Brain microvascular endothelial cell (primary cell): Measurements from ENCODE around the gene ANXA3.

Experiments
- DNase-seq: peaks from one replicate; pipeline ENCODE4 v3.0.0-alpha.2; 2020
- H3K27ac ChIP-seq: fragments of 250-450 bp; sonication (Bioruptor Pico); 2 replicates; pipeline ENCODE4 v1.5.1; 2020; ENCODE audit warnings: mild to moderate bottlenecking, moderate library complexity
- H3K27me3 ChIP-seq: fragments of 250-450 bp; sonication (Bioruptor Pico); replicated peaks from 2 replicates; pipeline ENCODE4 v1.5.1; 2020; ENCODE audit warnings: mild to moderate bottlenecking
- H3K36me3 ChIP-seq: fragments of 250-450 bp; sonication (Bioruptor Pico); replicated peaks from 2 replicates; pipeline ENCODE4 v1.5.1; 2020; ENCODE audit warnings: mild to moderate bottlenecking
- H3K4me3 ChIP-seq: 2 replicates; pipeline ENCODE4 v1.5.1; 2011; ENCODE audit warnings: low read depth, mild to moderate bottlenecking, control low read depth, low read length, moderate library complexity
- in situ Hi-C: cut with HindIII; loops from 2 replicates; pipeline ENCODE4 v1.10.0; 2017; ENCODE audit warnings: low sequenced_read_pairs, low pct_ligation_motif_present
- TF ChIP-seq, protein P1 (sequence below): IDR thresholded peaks from 2 replicates; pipeline ENCODE4 v1.5.1; 2011; ENCODE audit warnings: low read depth, mild to moderate bottlenecking, moderate library complexity, low read length, control low read depth, inconsistent platforms; ENCODE audit errors: missing control alignments

The ANXA3 gene

DNA sequence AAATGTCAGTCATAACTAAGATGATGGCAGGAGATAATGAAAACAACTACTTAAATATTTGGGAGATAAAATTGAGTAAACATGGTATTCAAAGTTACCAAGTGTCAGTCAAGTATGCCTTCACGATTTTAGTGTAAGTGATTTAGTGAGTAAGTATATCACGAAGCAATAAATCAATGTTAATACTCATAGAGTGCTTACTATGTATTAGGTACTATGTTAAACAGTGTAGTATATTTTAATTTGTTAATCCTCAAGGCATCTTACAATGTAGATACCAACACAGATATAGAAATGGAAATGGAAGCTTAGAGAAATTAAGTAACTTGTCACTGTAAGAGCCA lies 59.6 kb downstream of the ANXA3 start:
- in situ Hi-C loops, result loop anchor here (25.0 kb wide), 1 partner anchor 251 kb away; no protein-coding TSS in a partner anchor
- H3K4me3 ChIP-seq, result no peak overlapping the region
- H3K36me3 ChIP-seq, result no peaks in the 10 kb centered on the region
- TF ChIP-seq, protein P1, sequence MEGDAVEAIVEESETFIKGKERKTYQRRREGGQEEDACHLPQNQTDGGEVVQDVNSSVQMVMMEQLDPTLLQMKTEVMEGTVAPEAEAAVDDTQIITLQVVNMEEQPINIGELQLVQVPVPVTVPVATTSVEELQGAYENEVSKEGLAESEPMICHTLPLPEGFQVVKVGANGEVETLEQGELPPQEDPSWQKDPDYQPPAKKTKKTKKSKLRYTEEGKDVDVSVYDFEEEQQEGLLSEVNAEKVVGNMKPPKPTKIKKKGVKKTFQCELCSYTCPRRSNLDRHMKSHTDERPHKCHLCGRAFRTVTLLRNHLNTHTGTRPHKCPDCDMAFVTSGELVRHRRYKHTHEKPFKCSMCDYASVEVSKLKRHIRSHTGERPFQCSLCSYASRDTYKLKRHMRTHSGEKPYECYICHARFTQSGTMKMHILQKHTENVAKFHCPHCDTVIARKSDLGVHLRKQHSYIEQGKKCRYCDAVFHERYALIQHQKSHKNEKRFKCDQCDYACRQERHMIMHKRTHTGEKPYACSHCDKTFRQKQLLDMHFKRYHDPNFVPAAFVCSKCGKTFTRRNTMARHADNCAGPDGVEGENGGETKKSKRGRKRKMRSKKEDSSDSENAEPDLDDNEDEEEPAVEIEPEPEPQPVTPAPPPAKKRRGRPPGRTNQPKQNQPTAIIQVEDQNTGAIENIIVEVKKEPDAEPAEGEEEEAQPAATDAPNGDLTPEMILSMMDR, result no peak
- no peak overlapping the region for H3K27ac ChIP-seq
- DNase-seq, result no peak
- H3K27me3 ChIP-seq, result no peaks in the 10 kb centered on the region

DNA sequence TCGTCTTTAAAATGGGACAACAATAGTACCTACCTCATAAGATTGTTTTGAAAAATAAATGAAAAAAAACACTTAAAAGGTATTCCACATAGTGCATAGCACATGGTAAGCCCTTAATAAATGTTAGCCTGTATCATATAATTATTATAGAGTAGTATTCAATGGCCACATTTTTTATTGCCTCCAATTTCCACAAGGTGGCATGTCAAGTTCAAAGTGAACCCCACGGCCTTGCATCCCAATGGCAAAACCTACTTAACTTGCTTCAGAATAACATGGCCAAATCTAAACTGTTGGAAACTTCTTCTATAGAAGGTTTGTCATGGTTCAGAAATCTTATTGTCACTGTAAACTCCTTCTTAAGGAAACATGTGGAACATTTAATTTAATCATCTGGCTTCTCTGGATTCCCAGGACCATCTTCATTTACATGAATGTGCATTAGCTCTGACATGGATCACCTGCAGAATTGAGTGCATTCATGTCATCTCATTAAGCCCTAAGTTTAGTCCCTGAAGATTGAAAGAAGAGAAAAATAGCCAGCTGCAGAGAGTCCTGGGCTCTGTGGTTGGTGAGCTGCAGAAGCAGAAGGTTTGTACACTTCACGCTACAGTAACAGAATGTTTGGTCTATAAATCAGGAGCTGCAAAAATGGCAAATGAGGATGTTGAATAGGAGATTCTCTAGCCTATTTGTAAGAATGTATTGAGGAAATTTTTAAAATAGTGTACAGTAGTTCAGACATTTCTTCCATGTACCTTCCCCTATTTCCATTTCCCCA lies 61.0 kb downstream of the ANXA3 start:
- H3K27ac ChIP-seq, result no peak overlapping the region

DNA sequence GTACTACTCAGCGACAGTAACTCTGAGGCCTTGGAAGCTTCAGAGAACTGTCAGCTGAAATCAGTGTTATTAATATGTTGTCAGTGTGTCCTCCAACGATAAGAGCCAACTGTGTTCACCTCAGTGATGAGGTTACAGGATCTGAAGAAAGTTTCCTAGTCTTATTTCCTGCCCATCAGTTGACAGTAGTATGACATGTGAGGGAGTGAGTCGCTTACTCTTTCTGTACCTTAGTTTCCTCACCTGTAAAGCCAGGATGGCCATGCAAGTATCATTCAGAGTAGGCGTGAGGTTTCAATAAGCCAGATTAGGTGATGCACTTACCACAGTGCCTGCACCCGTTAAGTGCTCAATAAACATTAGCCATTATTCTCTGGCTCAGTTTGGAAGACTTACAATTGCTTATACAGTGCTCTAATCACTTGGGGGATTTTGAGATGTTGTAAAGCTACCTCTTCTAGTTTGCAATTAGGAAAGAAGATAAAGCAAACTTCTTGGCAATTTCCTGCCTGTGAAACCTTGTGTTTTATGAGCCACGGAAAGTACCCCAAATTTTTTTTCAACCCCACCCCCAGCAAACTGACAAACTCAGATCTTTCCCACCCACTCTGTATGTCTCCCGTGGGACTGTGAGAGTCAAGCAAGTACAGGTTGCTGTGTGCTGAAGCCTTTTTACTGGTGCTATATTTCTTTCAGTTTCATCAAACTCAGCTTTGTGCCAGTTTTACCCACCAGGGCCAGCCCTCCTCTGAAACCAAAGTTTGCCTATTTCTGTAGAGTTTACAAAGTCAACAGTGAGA lies 62.2 kb downstream of the ANXA3 start:
- H3K4me3 ChIP-seq, result no peak overlapping the region
- H3K27me3 ChIP-seq, result no peaks in the 10 kb centered on the region
- no peak overlapping the region for H3K27ac ChIP-seq
- DNase-seq, result no peak
- H3K36me3 ChIP-seq, result no peaks in the 10 kb centered on the region
- in situ Hi-C loops, result loop anchor here (25.0 kb wide), 1 partner anchor 249 kb away; no protein-coding TSS in a partner anchor
- TF ChIP-seq, protein P1, result no peak

More for the DNA sequence above, 61.0 kb downstream of the ANXA3 start:
- peak; percentile 46 for DNase-seq
- TF ChIP-seq, protein P1, result peak; percentile 65
- Histone ChIP-seq H3K27me3 (no peaks in the 10 kb centered on the region), H3K4me3 (no peak overlapping the region), H3K36me3 (no peaks in the 10 kb centered on the region)
- in situ Hi-C loops, result loop anchor here (25.0 kb wide), 1 partner anchor 250 kb away; no protein-coding TSS in a partner anchor

DNA sequence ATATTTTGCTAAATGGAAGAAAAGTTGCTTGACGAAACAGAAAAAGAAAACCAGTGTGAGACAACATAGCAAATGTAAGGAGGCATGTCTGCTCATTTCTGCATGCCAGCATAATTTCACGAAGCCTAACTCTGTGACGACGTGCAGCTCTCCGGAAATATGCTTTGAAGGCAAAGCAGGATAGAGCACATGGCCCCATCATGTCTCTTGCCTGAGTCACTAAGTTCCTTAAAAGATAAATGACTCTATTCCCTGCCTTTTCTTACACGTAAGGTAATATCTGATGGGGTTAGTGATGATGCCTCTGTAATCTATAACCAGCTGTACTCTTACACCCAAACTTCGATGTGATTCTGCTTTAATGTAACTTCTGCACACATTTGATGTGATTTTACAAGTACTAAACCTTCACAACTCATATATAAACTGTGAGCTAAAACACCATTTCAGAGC lies 64.5 kb downstream of the ANXA3 start:
- Histone ChIP-seq H3K27ac (no peak overlapping the region), H3K27me3 (no peaks in the 10 kb centered on the region), H3K36me3 (no peaks in the 10 kb centered on the region), H3K4me3 (no peak overlapping the region)
- DNase-seq, result peak; percentile 52
- TF ChIP-seq, protein P1, result no peak
- in situ Hi-C loops, result loop anchor here (25.0 kb wide), 1 partner anchor 246 kb away; no protein-coding TSS in a partner anchor

DNA sequence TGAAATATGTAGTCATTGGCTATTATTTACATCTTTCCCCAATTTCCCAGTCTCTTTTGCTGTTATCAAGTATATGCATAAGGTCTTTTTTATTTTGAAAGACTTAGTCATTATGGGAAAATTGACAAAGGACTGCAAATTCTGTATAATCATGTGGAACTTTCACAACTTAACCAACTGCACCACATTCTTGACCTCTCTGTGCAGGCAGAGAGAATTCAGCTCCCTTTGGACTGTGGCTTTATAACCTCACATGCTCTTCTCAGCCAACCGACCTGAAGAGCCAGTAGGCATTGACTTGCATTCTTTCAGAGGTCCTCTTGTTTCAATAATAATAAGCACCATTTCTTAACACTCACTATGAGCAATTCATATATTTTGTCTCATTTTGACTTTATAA lies 66.9 kb downstream of the ANXA3 start:
- TF ChIP-seq, protein P1, result no peak
- Histone ChIP-seq H3K27me3 (no peaks in the 10 kb centered on the region), H3K27ac (no peak overlapping the region), H3K36me3 (no peaks in the 10 kb centered on the region), H3K4me3 (no peak overlapping the region)
- peak; percentile 14 for DNase-seq
- in situ Hi-C loops, result loop anchor here (25.0 kb wide), 1 partner anchor 244 kb away; no protein-coding TSS in a partner anchor
